Cardiac septum (tissue), 1 donor: ENCODE data around the gene TMEM272. TPM values are rescaled to one million over a fixed set of nuclear protein-coding genes. Genes with fewer than 3 reads are reported as not detected.

Experiments
- DNase-seq: peaks from one replicate; pipeline ENCODE4 v3.0.0-alpha.2; 2020; ENCODE audit warnings: low spot score
- intact Hi-C: fragments of 100-400 bp; cut with DNase I; formaldehyde crosslinking; loops from one replicate; pipeline ENCODE4 v1.14.0; 2022
- total RNA-seq: library from RNA; stranded (reverse); fragmentation: NEBNext Ultra II Directional; extraction: Animal tissue kit (Norgen Biotek cat#: 25700); gene quantifications from one replicate; pipeline ENCODE4 v1.2.1, GENCODE V29; 2021
- donor health status: DM: no; HTN: no; CAD: no.

TMEM272 gene
- total RNA-seq, 1 donor from 2014 or later: 1.7 TPM

GRCh38 chr13:51856998-51857397, 12.0 kb upstream of the TMEM272 start:
- intact Hi-C loops: no loop called here
- DNase-seq: no peak

DNA sequence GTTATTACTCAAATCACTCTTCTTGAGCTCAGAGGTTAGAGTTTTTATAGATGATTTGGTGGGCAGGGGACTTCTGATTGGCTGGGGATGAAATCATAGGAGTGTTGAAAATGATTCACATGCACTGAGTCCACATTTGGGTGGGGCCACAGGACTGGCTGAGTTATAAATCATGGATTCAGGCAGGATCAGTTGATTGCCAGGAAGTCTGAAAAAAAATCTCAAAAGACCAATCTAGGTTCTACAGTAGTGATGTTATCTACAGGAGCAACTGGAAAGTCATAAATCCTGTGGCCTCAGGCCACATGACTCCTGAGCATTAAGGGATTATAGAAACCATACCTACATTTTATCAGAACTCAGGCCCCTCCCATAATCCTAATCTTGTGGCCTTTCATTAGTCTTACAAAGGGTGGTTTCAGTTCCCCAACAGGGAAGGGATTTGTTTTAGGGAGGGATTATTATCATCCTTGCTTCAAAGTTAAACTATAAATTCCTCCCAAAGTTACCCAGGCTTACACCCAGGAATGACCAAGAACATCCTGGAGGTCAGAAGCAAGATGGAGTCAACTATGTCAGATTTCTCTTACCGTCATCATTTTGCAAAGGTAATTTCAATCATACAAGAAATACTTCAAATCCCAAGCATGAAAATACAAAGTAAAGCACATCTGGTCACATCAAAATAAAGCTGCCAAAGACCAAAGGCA, 11.2 kb upstream of the TMEM272 start:
- DNase-seq: no peak
- intact Hi-C loops: no loop called here

DNA sequence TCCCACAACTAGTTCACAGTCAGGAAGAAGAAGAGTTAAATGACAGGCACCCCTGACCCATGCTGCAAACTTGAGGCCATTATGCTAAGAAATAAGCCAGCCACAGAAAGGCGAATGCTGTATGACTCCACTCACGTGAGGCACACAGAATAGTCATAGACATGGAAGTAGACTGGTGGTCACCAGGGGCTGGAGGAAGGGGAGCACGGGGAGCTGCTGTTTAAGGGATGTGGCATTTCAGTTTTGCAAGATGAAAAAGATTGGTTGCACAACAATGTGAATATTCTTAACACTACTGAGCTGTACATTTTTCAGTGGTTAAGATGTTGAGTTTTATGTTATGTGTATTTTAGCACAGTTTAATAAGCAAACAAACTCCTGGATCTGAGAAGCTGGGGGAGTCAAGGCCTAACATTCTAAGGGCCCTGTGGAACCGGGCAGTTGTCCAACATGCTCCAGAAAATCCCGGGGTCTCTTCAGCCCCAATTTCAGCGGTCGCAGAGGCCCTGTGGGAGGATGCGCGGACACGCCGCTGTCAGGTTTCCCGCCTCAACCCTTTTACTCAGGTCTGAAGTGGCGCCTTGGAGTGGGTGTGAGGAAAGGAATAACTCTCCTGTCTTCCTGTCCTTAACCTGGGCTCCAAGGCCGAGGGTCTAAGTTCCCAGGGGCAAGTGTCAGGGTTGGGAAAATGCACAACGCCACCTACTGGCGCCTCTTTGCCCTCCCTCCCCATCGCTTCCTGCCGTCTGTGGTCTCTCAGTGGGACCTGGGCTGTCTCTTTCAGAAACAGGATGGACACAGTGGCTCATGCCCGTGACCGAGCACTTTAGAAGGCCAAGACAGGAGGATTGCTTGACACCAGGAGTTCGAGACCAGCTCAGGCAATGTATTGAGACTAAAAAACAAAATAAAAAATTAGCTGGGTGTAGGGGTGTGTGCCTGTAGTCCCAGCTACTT, 4.4 kb upstream of the TMEM272 start:
- intact Hi-C loops: loop anchor here (5.0 kb wide), 1 partner anchor 278 kb away; the partner anchor contains the start of gene NEK5
- no peak for DNase-seq

DNA sequence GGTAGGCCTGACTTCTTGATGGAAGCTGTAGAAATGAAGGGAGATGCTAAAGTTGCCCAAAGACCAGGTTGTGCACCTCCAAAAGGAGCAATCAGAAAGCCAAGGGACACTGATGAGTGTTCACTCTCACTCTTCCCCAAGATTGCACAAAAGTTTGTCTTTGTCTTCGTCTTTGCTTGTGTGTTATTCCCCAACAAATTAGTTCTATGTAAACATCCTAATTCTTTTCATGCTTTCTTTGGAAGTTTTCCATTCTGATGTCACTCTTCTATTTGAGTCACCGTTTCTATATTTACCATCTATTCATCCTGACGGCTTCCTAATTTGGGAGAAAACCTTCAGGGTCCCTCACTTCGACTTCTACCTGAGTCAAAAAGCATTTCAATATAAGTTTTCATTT, 3.7 kb upstream of the TMEM272 start:
- no peak for DNase-seq
- intact Hi-C loops: loop anchor here (5.0 kb wide), 1 partner anchor 279 kb away; the partner anchor contains the start of gene NEK5

- intact Hi-C loops: loop anchor here (5.0 kb wide), 1 partner anchor 281 kb away; the partner anchor contains the start of gene NEK5
- no peak for DNase-seq
Observed at GRCh38 chr13:51846756-51847155, 1.8 kb upstream of the TMEM272 start.

DNA sequence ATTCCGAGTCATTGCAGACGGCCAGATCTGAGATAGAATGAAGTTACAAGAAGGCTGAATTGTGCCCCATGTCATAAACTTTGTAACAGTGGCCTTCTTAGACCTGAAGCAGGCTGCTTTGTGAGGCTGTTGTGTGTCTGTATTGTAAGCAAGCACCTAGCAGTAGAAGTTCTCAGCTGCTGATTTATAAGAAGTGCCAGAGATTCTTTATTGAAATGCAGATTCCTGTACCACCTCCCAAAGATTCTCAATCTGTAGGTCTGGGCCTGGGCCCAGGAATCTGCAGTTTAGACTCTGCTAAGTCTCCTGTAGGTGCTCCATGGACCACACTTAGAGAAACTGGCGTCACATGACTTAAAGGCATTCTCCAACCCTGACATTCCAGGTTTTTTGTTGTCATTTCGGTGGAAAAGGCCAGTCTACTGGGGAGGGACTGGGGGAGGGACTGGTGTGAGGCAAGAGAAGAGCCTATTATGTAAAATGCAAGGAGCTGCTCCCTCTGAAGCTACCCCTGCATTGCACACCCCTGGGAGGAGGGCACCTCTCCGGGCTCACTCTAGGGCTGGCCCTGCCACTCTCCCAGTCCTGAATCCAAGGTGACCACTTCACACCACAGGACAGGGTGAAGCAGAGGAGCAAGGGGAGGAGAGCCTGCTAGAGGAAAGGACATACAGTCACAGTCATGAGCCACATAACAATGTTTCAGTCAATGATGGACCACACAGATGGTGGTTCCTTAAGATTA, 769 bp upstream of the TMEM272 start:
- peak; percentile 43 for DNase-seq
- intact Hi-C loops: loop anchor here (5.0 kb wide), 1 partner anchor 282 kb away; the partner anchor contains the start of gene NEK5

DNA sequence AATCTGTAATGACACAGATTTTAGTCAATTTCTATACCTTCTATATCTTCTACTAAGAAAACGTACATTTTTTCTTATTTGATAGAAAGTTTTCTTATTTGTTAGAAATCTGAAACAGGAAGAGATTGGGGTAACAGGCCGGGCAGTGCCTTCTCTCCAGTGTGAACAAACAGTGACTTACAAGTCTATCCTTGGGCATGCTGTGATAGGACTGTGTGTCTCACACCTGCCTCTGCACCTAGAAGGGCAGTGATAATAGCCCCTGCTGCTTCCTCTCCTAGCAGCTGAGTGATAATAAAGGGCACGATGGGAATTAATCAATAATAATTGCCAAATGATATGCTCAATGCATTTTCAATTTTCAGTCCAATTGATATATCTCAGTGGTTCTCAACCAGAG, 1.4 kb downstream of the TMEM272 start:
- peak; percentile 65 for DNase-seq
- intact Hi-C loops: no loop called here

- intact Hi-C loops: no loop called here
- DNase-seq: peak; percentile 19
Observed at GRCh38 chr13:51841732-51842131, 3.2 kb downstream of the TMEM272 start.

- intact Hi-C loops: no loop called here
- DNase-seq: no peak
Observed at GRCh38 chr13:51840917-51841316, 4.1 kb downstream of the TMEM272 start.

DNA sequence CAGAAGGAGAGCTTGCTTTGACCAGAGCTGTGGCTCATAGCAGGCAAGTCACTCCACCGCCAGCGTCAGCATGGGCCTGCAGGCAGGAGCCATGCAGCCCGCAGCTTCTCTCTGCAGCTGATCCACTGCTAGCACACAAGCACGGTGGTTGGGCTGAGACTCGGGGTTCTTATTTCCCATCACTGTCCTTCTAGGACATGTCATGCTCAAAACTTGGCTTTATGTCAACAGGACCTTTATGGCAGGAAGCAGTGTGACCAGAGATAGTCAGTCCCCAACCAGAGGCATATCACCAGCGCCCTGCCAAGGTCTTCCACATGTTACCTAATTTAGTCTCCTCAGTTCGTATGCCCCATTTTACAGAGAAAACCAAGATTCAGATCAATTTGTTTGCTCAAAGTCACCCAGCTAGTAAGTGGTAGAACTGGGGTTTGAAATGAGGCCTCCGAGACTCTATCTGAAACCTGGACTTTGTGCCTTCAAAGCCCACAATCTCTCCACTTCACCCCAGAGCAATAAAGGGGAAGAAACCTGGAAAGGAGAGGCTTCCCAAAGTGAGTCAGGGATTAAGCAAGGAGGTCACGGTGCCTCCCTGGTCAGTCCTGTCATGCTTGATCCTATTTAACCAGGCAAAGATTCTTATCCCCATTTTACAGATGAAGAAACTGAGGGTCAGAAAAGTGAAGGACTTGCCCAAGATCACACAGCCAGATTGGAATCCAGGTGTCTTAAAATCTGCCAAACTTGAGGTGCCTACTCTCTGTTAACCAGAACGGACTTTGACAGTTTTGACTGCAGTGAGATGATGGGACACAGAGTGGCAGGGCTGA, 5.1 kb downstream of the TMEM272 start:
- intact Hi-C loops: no loop called here
- DNase-seq: peak; percentile 51

DNA sequence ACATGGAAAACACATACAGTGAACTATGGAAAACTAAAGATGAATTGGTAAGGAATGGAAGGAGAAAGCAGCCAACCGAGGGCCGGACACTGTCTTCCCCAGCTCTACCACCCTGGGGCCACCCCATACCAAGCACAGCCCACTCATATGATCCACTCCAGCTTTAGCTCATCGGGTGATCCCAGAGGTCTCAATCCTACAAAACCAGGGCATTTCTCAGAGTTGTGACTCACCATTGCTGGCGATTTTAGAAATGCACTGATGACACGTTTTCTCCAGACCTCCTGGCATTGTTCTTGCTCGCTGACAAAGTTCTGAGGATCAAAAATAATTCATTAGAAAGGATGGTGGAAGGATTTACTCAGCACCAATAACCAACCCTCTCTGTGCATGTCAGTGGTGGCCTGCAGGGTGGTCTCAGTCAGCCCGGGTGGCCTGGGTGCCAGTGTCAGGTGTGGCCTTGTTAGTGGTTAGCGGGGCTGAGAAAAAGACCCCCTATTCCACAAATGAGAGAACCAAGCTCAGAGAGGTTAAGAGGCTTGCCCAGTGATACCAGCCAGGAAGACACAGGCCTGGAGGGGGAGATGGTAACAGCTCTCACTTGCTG, 6.6 kb downstream of the TMEM272 start:
- peak; percentile 54 for DNase-seq
- intact Hi-C loops: no loop called here

GRCh38 chr13:51837016-51837415, 8.0 kb downstream of the TMEM272 start:
- DNase-seq: peak; percentile 75
- intact Hi-C loops: no loop called here

DNA sequence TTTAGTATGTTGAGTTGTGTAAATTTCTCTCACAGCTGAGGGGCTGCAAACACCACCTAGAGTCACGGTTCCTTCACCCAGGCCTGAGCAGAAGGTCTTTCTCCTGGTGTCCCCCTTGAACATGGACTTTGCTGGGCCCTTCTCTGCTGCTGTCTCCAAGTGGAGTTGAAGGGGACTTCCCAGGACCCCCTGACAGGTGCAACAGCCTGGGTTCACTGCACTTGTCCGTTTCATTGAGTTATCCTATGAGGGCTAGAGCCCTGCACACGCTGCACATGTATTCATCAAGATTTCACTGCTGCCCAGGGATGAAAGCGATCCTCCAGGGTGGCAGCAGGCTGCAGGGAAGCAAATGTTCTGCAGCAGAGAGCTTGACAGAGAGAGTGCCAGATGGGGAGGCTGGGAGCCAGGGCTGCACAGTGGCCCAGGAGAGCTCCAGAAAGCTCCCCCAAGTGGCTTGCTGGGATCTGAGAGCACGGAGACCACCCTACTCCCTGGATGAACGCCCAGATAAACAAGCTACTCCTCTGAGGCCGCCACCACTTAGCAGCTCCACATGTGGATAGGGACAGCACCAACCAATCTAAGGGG, 10.3 kb downstream of the TMEM272 start:
- DNase-seq: peak; percentile 71
- intact Hi-C loops: no loop called here

DNA sequence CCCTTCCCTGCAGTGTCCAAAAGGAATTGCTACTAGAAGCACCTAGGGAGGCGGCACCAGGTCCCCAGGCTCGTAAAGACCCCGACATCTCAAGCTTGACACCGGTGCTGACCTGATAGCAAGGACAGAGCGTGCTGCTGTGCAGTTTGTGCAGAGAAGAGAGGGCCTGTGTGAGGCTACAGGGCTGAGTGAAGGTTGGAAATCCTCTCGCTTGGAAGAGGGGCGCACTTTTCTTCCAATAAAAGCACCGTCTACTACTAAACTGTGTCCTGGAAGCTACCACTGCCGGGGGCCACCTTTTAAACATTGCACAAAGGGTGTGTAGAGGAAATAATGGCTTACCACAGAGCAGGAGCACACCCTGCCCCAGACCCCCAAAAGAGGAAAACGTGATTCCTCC, 11.0 kb downstream of the TMEM272 start:
- peak; percentile 41 for DNase-seq
- intact Hi-C loops: no loop called here

DNA sequence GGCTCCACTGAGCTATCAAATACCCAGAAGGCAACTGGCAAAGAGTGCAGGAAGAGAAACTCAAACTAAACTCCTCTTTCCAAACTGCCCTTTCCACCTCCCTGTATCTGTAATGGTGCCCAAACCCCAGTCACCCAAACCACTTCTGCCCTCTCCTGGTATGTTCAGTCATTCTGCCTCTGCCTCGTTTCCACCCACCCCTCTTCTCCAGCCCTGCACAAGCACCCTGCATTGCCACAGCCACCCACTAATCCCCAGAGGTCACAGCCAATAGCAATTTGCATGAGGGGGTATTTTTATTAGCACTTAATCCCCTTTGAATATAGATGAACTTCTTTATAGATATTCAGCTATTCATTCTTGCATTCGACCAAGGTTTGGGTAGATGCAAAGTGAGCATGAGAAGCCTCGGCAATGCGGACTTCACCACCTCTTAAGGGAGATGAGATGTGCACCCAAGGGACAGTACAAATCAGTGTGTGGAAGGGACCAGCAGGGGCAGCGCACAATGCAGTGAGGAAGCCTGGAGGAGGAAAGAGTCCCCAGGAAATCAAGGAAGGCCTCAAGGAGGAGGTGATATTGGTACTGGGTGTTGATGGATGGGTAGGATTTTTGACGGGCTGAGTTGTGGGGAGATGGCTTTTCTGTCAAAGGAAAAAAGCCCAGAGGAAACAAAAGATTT, 12.4 kb downstream of the TMEM272 start:
- intact Hi-C loops: loop anchor here (1.0 kb wide), 1 partner anchor 17 kb away; no protein-coding TSS in a partner anchor
- DNase-seq: peak; percentile 80

DNA sequence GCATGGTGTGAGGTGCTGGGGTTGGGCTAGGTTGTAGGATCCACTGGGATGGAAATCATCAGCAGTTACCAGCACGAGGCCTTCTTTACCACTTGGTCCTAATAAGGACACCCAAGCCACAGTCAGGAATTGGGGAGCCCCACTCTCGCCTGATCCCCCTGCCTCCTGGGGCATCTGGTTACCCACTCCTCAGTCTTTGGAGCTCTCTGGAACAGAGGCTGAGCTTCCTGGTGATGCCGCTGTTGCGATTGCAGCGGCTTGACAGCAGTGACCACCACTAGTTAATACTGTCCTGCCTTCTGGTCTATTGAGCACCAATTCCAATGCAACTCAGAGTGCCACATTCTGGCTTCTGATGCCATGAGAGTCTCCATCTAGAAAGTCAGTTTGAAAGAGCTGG, 13.5 kb downstream of the TMEM272 start:
- intact Hi-C loops: no loop called here

GRCh38 chr13:51829568-51829899, 15.4 kb downstream of the TMEM272 start:
- intact Hi-C loops: no loop called here
- DNase-seq: peak; percentile 14

More for the DNA sequence above, 13.5 kb downstream of the TMEM272 start:
- peak; percentile 59 for DNase-seq
